HL-60 (cell line): ENCODE results near the gene PLSCR3.

Source experiments
- CTCF ChIP-seq: IDR thresholded peaks from one replicate; pipeline ENCODE4 v1.5.1; 2011; ENCODE audit warnings: low read length, control low read depth, inconsistent platforms; ENCODE audit not compliant: insufficient read depth
- GABPA ChIP-seq: IDR thresholded peaks from 2 replicates; pipeline ENCODE4 v1.6.1; 2012; ENCODE audit warnings: low read depth
- POLR2AphosphoS5 ChIP-seq: IDR thresholded peaks from 2 replicates; pipeline ENCODE4 v1.6.1; 2012; ENCODE audit warnings: low read depth
- REST ChIP-seq: IDR thresholded peaks from 2 replicates; pipeline ENCODE4 v1.6.1; 2012; ENCODE audit warnings: low read depth; ENCODE audit not compliant: insufficient replicate concordance
- SPI1 ChIP-seq: IDR thresholded peaks from 2 replicates; pipeline ENCODE4 v1.6.1; 2012; ENCODE audit warnings: low read depth, mild to moderate bottlenecking, borderline replicate concordance

GRCh38 chr17:7437950-7438614, 43.8 kb upstream of the PLSCR3 start:
- TF ChIP-seq SPI1 (no peak), GABPA (no peak), CTCF (no peak), POLR2AphosphoS5 (no peak), REST (no peak)
